ENCODE data around the gene WDR88. TPM values are rescaled to one million over a fixed set of nuclear protein-coding genes. Genes with fewer than 3 reads are reported as not detected.

The WDR88 gene
- total and polyA plus RNA-seq, 2 of the 13 experiments (the other 11 are each of a cell fraction or from before 2014, with no cell fraction given) = not detected

GRCh38 chr19:33130433-33130832 is 1.5 kb upstream of the WDR88 start (continued):
- no peak for TF ChIP-seq ZBTB8A (CRISPR knock-in tag; IDR thresholded peaks at IDR 0.05; ENCODE audit: borderline replicate concordance, low read depth)
- TF ChIP-seq ZNF569 (CRISPR knock-in tag; IDR thresholded peaks at IDR 0.05; ENCODE audit: borderline replicate concordance) = no peak
- no peak for TF ChIP-seq MTF2 (CRISPR knock-in tag; IDR thresholded peaks at IDR 0.05; ENCODE audit: borderline replicate concordance)
- TF ChIP-seq ZNF292 (CRISPR knock-in tag; IDR thresholded peaks at IDR 0.05; ENCODE audit: borderline replicate concordance, low read depth) = no peak
- no peak for TF ChIP-seq ZNF136 (CRISPR knock-in tag; IDR thresholded peaks at IDR 0.05; ENCODE audit: low read depth)
- no peak for TF ChIP-seq GATA4 (IDR thresholded peaks at IDR 0.05; ENCODE audit: borderline replicate concordance, low read depth)
- no peak for TF ChIP-seq GPBP1L1 (CRISPR knock-in tag; IDR thresholded peaks at IDR 0.05)
- TF ChIP-seq SIX4 (CRISPR knock-in tag; IDR thresholded peaks at IDR 0.05) = no peak
- no peak for TF ChIP-seq POGZ (CRISPR knock-in tag; IDR thresholded peaks at IDR 0.05)
- TF ChIP-seq ZFP62 (CRISPR knock-in tag; IDR thresholded peaks at IDR 0.05) = no peak

- H3K27ac ChIP-seq (ENCODE audit: extremely low read length, insufficient read depth, low read length) = no peak overlapping the region
- H3K4me2 ChIP-seq (ENCODE audit: low read depth, low read length) = no peak overlapping the region
- H2AFZ ChIP-seq (ENCODE audit: low read length) = no peak overlapping the region
- H3K9me3 ChIP-seq (ENCODE audit: low read length) = no peaks in the 10 kb centered on the region
- no peaks in the 10 kb centered on the region for H4K20me1 ChIP-seq (ENCODE audit: insufficient read depth, low read length)
- peaks cover 12% of the 10 kb centered on the region for H3K4me1 ChIP-seq (ENCODE audit: insufficient read depth, low read length)
- no peaks in the 10 kb centered on the region for H3K79me2 ChIP-seq (ENCODE audit: insufficient read depth, low read length)
- in situ Hi-C loops (cut with HindIII; ENCODE audit: extremely low pct_ligation_motif_present, low pct_unique_long_range_greater_than_20kb) = loop anchor here (25.0 kb wide), 1 partner anchor 445 kb away; the partner anchor contains the start of genes ANKRD27, NUDT19 and RGS9BP
- FAIRE-seq = no peak
- no peaks in the 10 kb centered on the region; a peak in 1 of 5 replicates for H3K27me3 ChIP-seq (ENCODE audit: control insufficient read depth in 1 of 2, insufficient read depth in 2 of 2, low read length in 2 of 2)
- no peak overlapping the region for H3K9ac ChIP-seq (ENCODE audit: insufficient read depth, low read depth, low read length)
- ChIA-PET CTCF (ENCODE audit: low intra/inter-chr PET ratio, low total read pairs) (no interaction called here), POLR2A (no interaction called here)
- no peak for DNase-seq (ENCODE audit: low spot score)
- H3K4me3 ChIP-seq (replicated peaks in 1 of 3; ENCODE audit: insufficient read depth in 1 of 3, low read depth in 2 of 3, low read length in 3 of 3) = no peak overlapping the region
- intact Hi-C loops (cut with micrococcal nuclease; ENCODE audit: unreplicated experiment) = no loop called here
- no TSS peak for BruUV-seq (replicated peaks)
- peak; percentile 80 for ATAC-seq
- 79% methylated on average over 3 of the region's 15 CpGs for WGBS (ENCODE audit: low lambda C conversion rate)
- H3K36me3 ChIP-seq (replicated peaks in 1 of 2; ENCODE audit: control insufficient read depth in 1 of 2, insufficient read depth in 2 of 2, low read length in 2 of 2) = peaks cover 3 to 16% of the 10 kb centered on the region in 2 experiments; a peak in 4 of 5 replicates
- TF ChIP-seq ZNF12 (CRISPR knock-in tag; IDR thresholded peaks at IDR 0.05) (no peak), ZNF251 (CRISPR knock-in tag; IDR thresholded peaks at IDR 0.05) (no peak), MBD4 (IDR thresholded peaks at IDR 0.05; ENCODE audit: borderline replicate concordance, low read length) (no peak), RELA (CRISPR knock-in tag; IDR thresholded peaks at IDR 0.05) (no peak), ZNF44 (CRISPR knock-in tag; IDR thresholded peaks at IDR 0.05) (no peak), DR1 (CRISPR knock-in tag; IDR thresholded peaks at IDR 0.05) (0 out of 2 replicates have a peak, but pooled peaks have one; percentile 31), ZNF20 (CRISPR knock-in tag; IDR thresholded peaks at IDR 0.05) (no peak), MEF2D (CRISPR knock-in tag; IDR thresholded peaks at IDR 0.05) (no peak), HNF4A (CRISPR knock-in tag; IDR thresholded peaks at IDR 0.05) (peak; percentile 47), ZNF737 (CRISPR knock-in tag; IDR thresholded peaks at IDR 0.05; ENCODE audit: borderline replicate concordance) (no peak), AGO1 (IDR thresholded peaks at IDR 0.05; ENCODE audit: low read depth, low read length, poor library complexity, severe bottlenecking) (no peak), RXRB (CRISPR knock-in tag; IDR thresholded peaks at IDR 0.05; ENCODE audit: borderline replicate concordance) (no peak), RARA (CRISPR knock-in tag; IDR thresholded peaks at IDR 0.05) (no peak), ZNF639 (CRISPR knock-in tag; conservative IDR thresholded peaks at IDR 0.05) (no peak), HOXA3 (CRISPR knock-in tag; IDR thresholded peaks at IDR 0.05) (0 out of 2 replicates have a peak, but pooled peaks have one; percentile 7), ZNF629 (CRISPR knock-in tag; conservative IDR thresholded peaks at IDR 0.05) (no peak)
Measured at GRCh38 chr19:33132425-33132824, 511 bp downstream of the WDR88 start.
